Lower leg skin (tissue), 3 donors: Measurements from ENCODE around the gene ETNK2.

Experiments
- POLR2A ChIP-seq, 2 donors: fragments of 450-650 bp; IDR thresholded peaks; one replicate each; pipeline ENCODE4 v1.6.1; 2016 to 2017; ENCODE audit warnings: antibody characterized with exemption in 2 of 2, mild to moderate bottlenecking in 1 of 2, moderate library complexity in 1 of 2
- TF ChIP-seq, protein P1 (sequence below), 3 donors: fragments of 450-650 bp; IDR thresholded peaks; one replicate each; pipeline ENCODE4 v1.5.1; 2016; ENCODE audit warnings: antibody characterized with exemption in 3 of 3, mild to moderate bottlenecking in 3 of 3, moderate library complexity in 2 of 3

DNA sequence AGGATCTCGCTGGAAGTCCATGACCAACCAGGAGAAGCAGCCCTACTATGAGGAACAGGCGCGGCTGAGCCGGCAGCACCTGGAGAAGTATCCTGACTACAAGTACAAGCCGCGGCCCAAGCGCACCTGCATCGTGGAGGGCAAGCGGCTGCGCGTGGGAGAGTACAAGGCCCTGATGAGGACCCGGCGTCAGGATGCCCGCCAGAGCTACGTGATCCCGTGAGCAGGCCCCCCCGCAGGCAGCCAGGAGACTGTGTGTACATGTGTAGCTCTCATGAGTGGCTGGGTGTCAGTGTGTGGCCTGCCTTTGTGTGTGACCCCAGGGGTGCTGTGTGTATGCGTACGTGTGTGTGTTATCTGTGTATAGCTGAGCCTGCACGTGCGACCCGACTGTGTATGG lies 27.2 kb downstream of the ETNK2 start:
- TF ChIP-seq, protein P1, sequence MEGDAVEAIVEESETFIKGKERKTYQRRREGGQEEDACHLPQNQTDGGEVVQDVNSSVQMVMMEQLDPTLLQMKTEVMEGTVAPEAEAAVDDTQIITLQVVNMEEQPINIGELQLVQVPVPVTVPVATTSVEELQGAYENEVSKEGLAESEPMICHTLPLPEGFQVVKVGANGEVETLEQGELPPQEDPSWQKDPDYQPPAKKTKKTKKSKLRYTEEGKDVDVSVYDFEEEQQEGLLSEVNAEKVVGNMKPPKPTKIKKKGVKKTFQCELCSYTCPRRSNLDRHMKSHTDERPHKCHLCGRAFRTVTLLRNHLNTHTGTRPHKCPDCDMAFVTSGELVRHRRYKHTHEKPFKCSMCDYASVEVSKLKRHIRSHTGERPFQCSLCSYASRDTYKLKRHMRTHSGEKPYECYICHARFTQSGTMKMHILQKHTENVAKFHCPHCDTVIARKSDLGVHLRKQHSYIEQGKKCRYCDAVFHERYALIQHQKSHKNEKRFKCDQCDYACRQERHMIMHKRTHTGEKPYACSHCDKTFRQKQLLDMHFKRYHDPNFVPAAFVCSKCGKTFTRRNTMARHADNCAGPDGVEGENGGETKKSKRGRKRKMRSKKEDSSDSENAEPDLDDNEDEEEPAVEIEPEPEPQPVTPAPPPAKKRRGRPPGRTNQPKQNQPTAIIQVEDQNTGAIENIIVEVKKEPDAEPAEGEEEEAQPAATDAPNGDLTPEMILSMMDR (IDR thresholded peaks at IDR 0.05) = no peak
- TF ChIP-seq POLR2A (IDR thresholded peaks at IDR 0.05) = no peak
